Measurements from ENCODE around the gene SAMD4B. TPM values are rescaled to one million over a fixed set of nuclear protein-coding genes. Genes with fewer than 3 reads are reported as not detected.

The SAMD4B gene
- total RNA-seq, 1 experiment from 2014 or later, result 164 TPM

DNA sequence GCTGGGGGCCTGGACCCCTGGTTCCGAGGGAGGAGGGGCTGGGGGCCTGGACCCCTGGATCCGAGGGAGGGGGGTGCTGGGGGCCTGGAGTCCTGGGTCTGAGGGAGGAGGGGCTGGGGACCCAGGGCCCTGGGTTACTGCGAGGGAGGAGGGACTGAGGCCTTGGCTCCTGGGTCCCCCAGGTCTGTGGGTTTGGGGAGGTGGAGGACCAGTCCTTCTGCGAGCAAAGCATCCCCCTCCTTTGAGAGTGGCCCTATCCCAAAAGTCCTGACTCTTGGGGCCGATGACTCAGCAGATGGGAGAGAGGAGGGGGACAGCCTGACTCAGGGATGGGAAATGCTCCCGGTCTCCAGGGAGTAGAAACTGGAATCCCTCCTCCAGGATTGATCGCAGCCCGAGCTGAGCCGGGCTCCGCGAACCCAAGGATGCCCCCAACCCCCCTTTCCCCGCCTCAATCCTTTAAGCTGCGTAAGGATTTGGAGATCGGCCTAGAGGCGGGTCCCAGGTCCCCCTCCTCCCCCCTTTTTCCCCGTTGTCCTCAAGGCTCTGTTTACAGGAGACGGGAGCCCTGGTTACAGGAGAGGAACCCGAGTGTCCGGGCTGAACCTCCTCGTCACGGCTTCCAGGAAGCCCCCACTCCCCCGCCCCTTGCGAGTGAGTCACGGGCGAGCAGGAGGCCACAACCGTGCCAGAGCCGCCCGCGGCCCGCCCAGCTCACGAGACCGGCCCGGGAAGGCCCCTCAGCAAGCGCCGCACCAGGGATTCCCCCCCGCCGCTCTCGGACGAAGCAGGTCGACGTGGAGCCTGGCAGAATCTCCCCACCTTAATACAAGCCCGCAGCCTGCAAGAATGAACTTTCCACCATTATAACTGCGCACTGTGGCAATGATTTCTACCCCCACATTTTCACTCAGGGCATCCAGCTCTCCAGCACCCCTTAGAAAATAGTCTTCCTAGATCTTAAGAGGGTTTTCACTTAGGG lies 61.4 kb downstream of the SAMD4B start:
- Mint-ChIP-seq H3K27me3 (ENCODE audit: low read depth) (no peaks in the 10 kb centered on the region), H3K36me3 (peaks cover 6% of the 10 kb centered on the region; the same call in 1 of the 2 replicates), H3K4me1 (peaks cover 48% of the 10 kb centered on the region), H3K9me3 (no peaks in the 10 kb centered on the region), H3K27ac (peak overlapping the region; percentile 98), H3K4me3 (peak overlapping the region; percentile 91)
- POLR2A ChIA-PET, result interaction anchor here (0.6 to 3.5 kb wide), 10 partner anchors 8 to 1217 kb away, joined by 3 to 25 read pairs (median 5); partner anchors contain the start of genes MED29, PAF1, PLEKHG2 and RPS16
- TF ChIP-seq FOXK1 (CRISPR knock-in tag; IDR thresholded peaks at IDR 0.05), result peak; percentile 46; the same call in 1 of the 2 replicates
- TF ChIP-seq, protein P1, sequence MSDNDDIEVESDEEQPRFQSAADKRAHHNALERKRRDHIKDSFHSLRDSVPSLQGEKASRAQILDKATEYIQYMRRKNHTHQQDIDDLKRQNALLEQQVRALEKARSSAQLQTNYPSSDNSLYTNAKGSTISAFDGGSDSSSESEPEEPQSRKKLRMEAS (CRISPR knock-in tag; IDR thresholded peaks at IDR 0.05), result no peak
- TF ChIP-seq, protein P2, sequence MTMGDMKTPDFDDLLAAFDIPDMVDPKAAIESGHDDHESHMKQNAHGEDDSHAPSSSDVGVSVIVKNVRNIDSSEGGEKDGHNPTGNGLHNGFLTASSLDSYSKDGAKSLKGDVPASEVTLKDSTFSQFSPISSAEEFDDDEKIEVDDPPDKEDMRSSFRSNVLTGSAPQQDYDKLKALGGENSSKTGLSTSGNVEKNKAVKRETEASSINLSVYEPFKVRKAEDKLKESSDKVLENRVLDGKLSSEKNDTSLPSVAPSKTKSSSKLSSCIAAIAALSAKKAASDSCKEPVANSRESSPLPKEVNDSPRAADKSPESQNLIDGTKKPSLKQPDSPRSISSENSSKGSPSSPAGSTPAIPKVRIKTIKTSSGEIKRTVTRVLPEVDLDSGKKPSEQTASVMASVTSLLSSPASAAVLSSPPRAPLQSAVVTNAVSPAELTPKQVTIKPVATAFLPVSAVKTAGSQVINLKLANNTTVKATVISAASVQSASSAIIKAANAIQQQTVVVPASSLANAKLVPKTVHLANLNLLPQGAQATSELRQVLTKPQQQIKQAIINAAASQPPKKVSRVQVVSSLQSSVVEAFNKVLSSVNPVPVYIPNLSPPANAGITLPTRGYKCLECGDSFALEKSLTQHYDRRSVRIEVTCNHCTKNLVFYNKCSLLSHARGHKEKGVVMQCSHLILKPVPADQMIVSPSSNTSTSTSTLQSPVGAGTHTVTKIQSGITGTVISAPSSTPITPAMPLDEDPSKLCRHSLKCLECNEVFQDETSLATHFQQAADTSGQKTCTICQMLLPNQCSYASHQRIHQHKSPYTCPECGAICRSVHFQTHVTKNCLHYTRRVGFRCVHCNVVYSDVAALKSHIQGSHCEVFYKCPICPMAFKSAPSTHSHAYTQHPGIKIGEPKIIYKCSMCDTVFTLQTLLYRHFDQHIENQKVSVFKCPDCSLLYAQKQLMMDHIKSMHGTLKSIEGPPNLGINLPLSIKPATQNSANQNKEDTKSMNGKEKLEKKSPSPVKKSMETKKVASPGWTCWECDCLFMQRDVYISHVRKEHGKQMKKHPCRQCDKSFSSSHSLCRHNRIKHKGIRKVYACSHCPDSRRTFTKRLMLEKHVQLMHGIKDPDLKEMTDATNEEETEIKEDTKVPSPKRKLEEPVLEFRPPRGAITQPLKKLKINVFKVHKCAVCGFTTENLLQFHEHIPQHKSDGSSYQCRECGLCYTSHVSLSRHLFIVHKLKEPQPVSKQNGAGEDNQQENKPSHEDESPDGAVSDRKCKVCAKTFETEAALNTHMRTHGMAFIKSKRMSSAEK (CRISPR knock-in tag; IDR thresholded peaks at IDR 0.05; ENCODE audit: borderline replicate concordance), result no peak
- TF ChIP-seq NR2C2 (CRISPR knock-in tag; IDR thresholded peaks at IDR 0.05), result no peak
- TF ChIP-seq, protein P3, sequence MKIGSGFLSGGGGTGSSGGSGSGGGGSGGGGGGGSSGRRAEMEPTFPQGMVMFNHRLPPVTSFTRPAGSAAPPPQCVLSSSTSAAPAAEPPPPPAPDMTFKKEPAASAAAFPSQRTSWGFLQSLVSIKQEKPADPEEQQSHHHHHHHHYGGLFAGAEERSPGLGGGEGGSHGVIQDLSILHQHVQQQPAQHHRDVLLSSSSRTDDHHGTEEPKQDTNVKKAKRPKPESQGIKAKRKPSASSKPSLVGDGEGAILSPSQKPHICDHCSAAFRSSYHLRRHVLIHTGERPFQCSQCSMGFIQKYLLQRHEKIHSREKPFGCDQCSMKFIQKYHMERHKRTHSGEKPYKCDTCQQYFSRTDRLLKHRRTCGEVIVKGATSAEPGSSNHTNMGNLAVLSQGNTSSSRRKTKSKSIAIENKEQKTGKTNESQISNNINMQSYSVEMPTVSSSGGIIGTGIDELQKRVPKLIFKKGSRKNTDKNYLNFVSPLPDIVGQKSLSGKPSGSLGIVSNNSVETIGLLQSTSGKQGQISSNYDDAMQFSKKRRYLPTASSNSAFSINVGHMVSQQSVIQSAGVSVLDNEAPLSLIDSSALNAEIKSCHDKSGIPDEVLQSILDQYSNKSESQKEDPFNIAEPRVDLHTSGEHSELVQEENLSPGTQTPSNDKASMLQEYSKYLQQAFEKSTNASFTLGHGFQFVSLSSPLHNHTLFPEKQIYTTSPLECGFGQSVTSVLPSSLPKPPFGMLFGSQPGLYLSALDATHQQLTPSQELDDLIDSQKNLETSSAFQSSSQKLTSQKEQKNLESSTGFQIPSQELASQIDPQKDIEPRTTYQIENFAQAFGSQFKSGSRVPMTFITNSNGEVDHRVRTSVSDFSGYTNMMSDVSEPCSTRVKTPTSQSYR (CRISPR knock-in tag; IDR thresholded peaks at IDR 0.05), result 0 out of 2 replicates have a peak, but pooled peaks have one; percentile 47
- peak; percentile 88 for TF ChIP-seq ZNF423 (CRISPR knock-in tag; IDR thresholded peaks at IDR 0.05)
- TF ChIP-seq OVOL2 (CRISPR knock-in tag; IDR thresholded peaks at IDR 0.05; ENCODE audit: borderline replicate concordance), result no peak
- peak; percentile 91 for TF ChIP-seq NFE2L1 (CRISPR knock-in tag; IDR thresholded peaks at IDR 0.05)
- TF ChIP-seq, protein P4, sequence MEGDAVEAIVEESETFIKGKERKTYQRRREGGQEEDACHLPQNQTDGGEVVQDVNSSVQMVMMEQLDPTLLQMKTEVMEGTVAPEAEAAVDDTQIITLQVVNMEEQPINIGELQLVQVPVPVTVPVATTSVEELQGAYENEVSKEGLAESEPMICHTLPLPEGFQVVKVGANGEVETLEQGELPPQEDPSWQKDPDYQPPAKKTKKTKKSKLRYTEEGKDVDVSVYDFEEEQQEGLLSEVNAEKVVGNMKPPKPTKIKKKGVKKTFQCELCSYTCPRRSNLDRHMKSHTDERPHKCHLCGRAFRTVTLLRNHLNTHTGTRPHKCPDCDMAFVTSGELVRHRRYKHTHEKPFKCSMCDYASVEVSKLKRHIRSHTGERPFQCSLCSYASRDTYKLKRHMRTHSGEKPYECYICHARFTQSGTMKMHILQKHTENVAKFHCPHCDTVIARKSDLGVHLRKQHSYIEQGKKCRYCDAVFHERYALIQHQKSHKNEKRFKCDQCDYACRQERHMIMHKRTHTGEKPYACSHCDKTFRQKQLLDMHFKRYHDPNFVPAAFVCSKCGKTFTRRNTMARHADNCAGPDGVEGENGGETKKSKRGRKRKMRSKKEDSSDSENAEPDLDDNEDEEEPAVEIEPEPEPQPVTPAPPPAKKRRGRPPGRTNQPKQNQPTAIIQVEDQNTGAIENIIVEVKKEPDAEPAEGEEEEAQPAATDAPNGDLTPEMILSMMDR (IDR thresholded peaks at IDR 0.05), result no peak
- TF ChIP-seq ZNF263 (CRISPR knock-in tag; IDR thresholded peaks at IDR 0.05; ENCODE audit: low read depth), result 0 out of 2 replicates have a peak, but pooled peaks have one; percentile 38
- TF ChIP-seq, protein P5, sequence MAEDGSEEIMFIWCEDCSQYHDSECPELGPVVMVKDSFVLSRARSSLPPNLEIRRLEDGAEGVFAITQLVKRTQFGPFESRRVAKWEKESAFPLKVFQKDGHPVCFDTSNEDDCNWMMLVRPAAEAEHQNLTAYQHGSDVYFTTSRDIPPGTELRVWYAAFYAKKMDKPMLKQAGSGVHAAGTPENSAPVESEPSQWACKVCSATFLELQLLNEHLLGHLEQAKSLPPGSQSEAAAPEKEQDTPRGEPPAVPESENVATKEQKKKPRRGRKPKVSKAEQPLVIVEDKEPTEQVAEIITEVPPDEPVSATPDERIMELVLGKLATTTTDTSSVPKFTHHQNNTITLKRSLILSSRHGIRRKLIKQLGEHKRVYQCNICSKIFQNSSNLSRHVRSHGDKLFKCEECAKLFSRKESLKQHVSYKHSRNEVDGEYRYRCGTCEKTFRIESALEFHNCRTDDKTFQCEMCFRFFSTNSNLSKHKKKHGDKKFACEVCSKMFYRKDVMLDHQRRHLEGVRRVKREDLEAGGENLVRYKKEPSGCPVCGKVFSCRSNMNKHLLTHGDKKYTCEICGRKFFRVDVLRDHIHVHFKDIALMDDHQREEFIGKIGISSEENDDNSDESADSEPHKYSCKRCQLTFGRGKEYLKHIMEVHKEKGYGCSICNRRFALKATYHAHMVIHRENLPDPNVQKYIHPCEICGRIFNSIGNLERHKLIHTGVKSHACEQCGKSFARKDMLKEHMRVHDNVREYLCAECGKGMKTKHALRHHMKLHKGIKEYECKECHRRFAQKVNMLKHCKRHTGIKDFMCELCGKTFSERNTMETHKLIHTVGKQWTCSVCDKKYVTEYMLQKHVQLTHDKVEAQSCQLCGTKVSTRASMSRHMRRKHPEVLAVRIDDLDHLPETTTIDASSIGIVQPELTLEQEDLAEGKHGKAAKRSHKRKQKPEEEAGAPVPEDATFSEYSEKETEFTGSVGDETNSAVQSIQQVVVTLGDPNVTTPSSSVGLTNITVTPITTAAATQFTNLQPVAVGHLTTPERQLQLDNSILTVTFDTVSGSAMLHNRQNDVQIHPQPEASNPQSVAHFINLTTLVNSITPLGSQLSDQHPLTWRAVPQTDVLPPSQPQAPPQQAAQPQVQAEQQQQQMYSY (CRISPR knock-in tag; IDR thresholded peaks at IDR 0.05), result peak; percentile 86
- TF ChIP-seq FOXP1 (CRISPR knock-in tag; IDR thresholded peaks at IDR 0.05; ENCODE audit: borderline replicate concordance), result no peak
- TF ChIP-seq, protein P6, sequence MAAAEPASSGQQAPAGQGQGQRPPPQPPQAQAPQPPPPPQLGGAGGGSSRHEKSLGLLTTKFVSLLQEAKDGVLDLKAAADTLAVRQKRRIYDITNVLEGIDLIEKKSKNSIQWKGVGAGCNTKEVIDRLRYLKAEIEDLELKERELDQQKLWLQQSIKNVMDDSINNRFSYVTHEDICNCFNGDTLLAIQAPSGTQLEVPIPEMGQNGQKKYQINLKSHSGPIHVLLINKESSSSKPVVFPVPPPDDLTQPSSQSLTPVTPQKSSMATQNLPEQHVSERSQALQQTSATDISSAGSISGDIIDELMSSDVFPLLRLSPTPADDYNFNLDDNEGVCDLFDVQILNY (CRISPR knock-in tag; IDR thresholded peaks at IDR 0.05), result peak; percentile 62; the same call in 1 of the 2 replicates
- TF ChIP-seq, protein P7, sequence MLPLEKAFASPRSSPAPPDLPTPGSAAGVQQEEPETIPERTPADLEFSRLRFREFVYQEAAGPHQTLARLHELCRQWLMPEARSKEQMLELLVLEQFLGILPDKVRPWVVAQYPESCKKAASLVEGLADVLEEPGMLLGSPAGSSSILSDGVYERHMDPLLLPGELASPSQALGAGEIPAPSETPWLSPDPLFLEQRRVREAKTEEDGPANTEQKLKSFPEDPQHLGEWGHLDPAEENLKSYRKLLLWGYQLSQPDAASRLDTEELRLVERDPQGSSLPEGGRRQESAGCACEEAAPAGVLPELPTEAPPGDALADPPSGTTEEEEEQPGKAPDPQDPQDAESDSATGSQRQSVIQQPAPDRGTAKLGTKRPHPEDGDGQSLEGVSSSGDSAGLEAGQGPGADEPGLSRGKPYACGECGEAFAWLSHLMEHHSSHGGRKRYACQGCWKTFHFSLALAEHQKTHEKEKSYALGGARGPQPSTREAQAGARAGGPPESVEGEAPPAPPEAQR (CRISPR knock-in tag; IDR thresholded peaks at IDR 0.05), result no peak
- DNase-seq (ENCODE audit: low spot score), result peak; percentile 75
- CTCF ChIA-PET, result interaction anchor here (0.7 to 1.1 kb wide), 4 partner anchors 61 to 430 kb away, joined by 3 to 4 read pairs (median 4); partner anchors contain the start of genes DYRK1B, NCCRP1 and SAMD4B
- peak; percentile 25 for ATAC-seq

All from WTC11 (cell line).